Endometrial microvascular endothelial cells (primary cell): ENCODE data around the gene CPSF6. TPM values are rescaled to one million over a fixed set of nuclear protein-coding genes. Genes with fewer than 3 reads are reported as not detected.
"Not testable (repeated sequence)": the region's sequence is repeated elsewhere in the genome, so short reads cannot be mapped to it uniquely, and the experiment has no call there.

Source experiments
- in situ Hi-C: cut with HindIII; loops from 2 replicates; pipeline ENCODE4 v1.10.0; 2017; ENCODE audit warnings: low sequenced_read_pairs, low pct_unique_long_range_greater_than_20kb; ENCODE audit errors: inconsistent ontology term
- total RNA-seq: library from RNA; depleted of rRNA; stranded (reverse); fragments of >200 nt; gene quantifications from one replicate; pipeline ENCODE4 v1.2.3, GENCODE V29; 2015; ENCODE audit errors: inconsistent ontology term

CPSF6 gene
- total RNA-seq, 1 donor from 2014 or later: 41.7 TPM

GRCh38 chr12:69252033-69252432 is 12.7 kb downstream of the CPSF6 start:
- in situ Hi-C loops: no loop called here

- in situ Hi-C loops: no loop called here
Measured at GRCh38 chr12:69254046-69254445, 14.7 kb downstream of the CPSF6 start.

- in situ Hi-C loops: no loop called here
Measured at GRCh38 chr12:69254862-69255261, 15.5 kb downstream of the CPSF6 start.

GRCh38 chr12:69258655-69259054 is 19.3 kb downstream of the CPSF6 start:
- in situ Hi-C loops: no loop called here

GRCh38 chr12:69262264-69262974 is 23.1 kb downstream of the CPSF6 start:
- in situ Hi-C loops: no loop called here

GRCh38 chr12:69265205-69265604 is 25.8 kb downstream of the CPSF6 start:
- in situ Hi-C loops: no loop called here

- in situ Hi-C loops: not testable (repeated sequence)
Measured at GRCh38 chr12:69265633-69266032, 26.3 kb downstream of the CPSF6 start.

- in situ Hi-C loops: no loop called here
Measured at GRCh38 chr12:69266036-69266635, 26.8 kb downstream of the CPSF6 start.

GRCh38 chr12:69269736-69270135 is 30.4 kb downstream of the CPSF6 start:
- in situ Hi-C loops: no loop called here

GRCh38 chr12:69272511-69272910 is 33.1 kb downstream of the CPSF6 start:
- in situ Hi-C loops: no loop called here

- in situ Hi-C loops: no loop called here
Measured at GRCh38 chr12:69274861-69275260, 35.5 kb downstream of the CPSF6 start.

- in situ Hi-C loops: no loop called here
Measured at GRCh38 chr12:69275471-69275891, 36.1 kb downstream of the CPSF6 start.

- in situ Hi-C loops: no loop called here
Measured at GRCh38 chr12:69278814-69279782, 39.7 kb downstream of the CPSF6 start.

- in situ Hi-C loops: no loop called here
Measured at GRCh38 chr12:69284131-69284530, 44.8 kb downstream of the CPSF6 start.

GRCh38 chr12:69287556-69287955 is 48.2 kb downstream of the CPSF6 start:
- in situ Hi-C loops: no loop called here

GRCh38 chr12:69290545-69291277 is 51.3 kb downstream of the CPSF6 start:
- in situ Hi-C loops: no loop called here

- in situ Hi-C loops: no loop called here
Measured at GRCh38 chr12:69291278-69291593, 51.9 kb downstream of the CPSF6 start.

GRCh38 chr12:69298133-69298532 is 58.8 kb downstream of the CPSF6 start:
- in situ Hi-C loops: no loop called here

GRCh38 chr12:69298947-69299346 is 59.6 kb downstream of the CPSF6 start:
- in situ Hi-C loops: no loop called here
